CD4-positive, alpha-beta memory T cell (primary cell): ENCODE measurements around the gene IAPP. TPM values are rescaled to one million over a fixed set of nuclear protein-coding genes. Genes with fewer than 3 reads are reported as not detected.
A peak's percentile ranks its signal among the peaks of the same experiment; 100 is the strongest.
"Not testable (repeated sequence)": the region's sequence is repeated elsewhere in the genome, so short reads cannot be mapped to it uniquely, and the experiment has no call there.

ENCODE experiments used
- CTCF ChIA-PET: fragments of 350-600 bp; sonication (Branson Sonifier 250); formaldehyde crosslinking; loops from one replicate; lab custom pipeline; 2021; ENCODE audit warnings: inconsistent platforms; ENCODE audit not compliant: partially characterized antibody; lab: Charles Lee
- POLR2A ChIA-PET: fragments of 350-600 bp; sonication (Branson Sonifier 250); formaldehyde crosslinking; loops from one replicate; lab custom pipeline; 2021; ENCODE audit not compliant: partially characterized antibody; lab: Charles Lee
- DNase-seq, 5 donors: peaks; one replicate each; pipeline versions ENCODE4 v3.0.0 to v3.0.0-alpha.2; 2020 to 2022; ENCODE audit warnings: mixed read lengths in 1 of 5
- H3K27ac ChIP-seq: one replicate; pipeline ENCODE4 v1.7.0; 2013; ENCODE audit warnings: low read depth, low read length
- H3K27me3 ChIP-seq: 2 replicates; pipeline ENCODE4 v1.7.0; 2013; ENCODE audit warnings: mild to moderate bottlenecking, low read length, moderate library complexity; ENCODE audit not compliant: insufficient read depth
- H3K36me3 ChIP-seq: 2 replicates; pipeline ENCODE4 v1.7.0; 2013; ENCODE audit warnings: mild to moderate bottlenecking, low read length, moderate library complexity; ENCODE audit not compliant: insufficient read depth
- H3K4me1 ChIP-seq: 2 replicates; pipeline ENCODE4 v1.7.0; 2013; ENCODE audit warnings: mild to moderate bottlenecking, low read length, moderate library complexity; ENCODE audit not compliant: insufficient read depth
- H3K4me3 ChIP-seq, 2 donors: one replicate each; pipeline ENCODE4 v1.7.0; 2013; ENCODE audit warnings: low read length in 2 of 2, mild to moderate bottlenecking in 1 of 2
- H3K9me3 ChIP-seq, 2 donors: one replicate each; pipeline ENCODE4 v1.7.0; 2013; ENCODE audit warnings: low read length in 2 of 2, control low read depth in 1 of 2; ENCODE audit not compliant: control insufficient read depth in 1 of 2
- H3K27ac Mint-ChIP-seq, 7 donors: one replicate each; pipeline ENCODE4 v1.8.0; 2020 to 2021; ENCODE audit warnings: mixed read lengths in 7 of 7, mild to moderate bottlenecking in 6 of 7, inconsistent platforms in 3 of 7, moderate library complexity in 3 of 7
- H3K27me3 Mint-ChIP-seq, 2 donors: one replicate each; pipeline ENCODE4 v1.8.0; 2020 to 2021; ENCODE audit warnings: mixed read lengths in 2 of 2
- H3K36me3 Mint-ChIP-seq, 2 donors: one replicate each; pipeline ENCODE4 v1.8.0; 2020 to 2021; ENCODE audit warnings: mixed read lengths in 2 of 2, inconsistent platforms in 1 of 2, mild to moderate bottlenecking in 1 of 2
- H3K4me1 Mint-ChIP-seq, 4 donors: one replicate each; pipeline ENCODE4 v1.8.0; 2020 to 2021; ENCODE audit warnings: mixed read lengths in 4 of 4, mild to moderate bottlenecking in 1 of 4
- H3K4me3 Mint-ChIP-seq, 8 donors: one replicate each; pipeline ENCODE4 v1.8.0; 2020 to 2021; ENCODE audit warnings: mixed read lengths in 8 of 8, mild to moderate bottlenecking in 7 of 8, moderate library complexity in 6 of 8, inconsistent platforms in 3 of 8
- H3K9me3 Mint-ChIP-seq, 8 donors: one replicate each; pipeline ENCODE4 v1.8.0; 2020 to 2021; ENCODE audit warnings: mixed read lengths in 8 of 8, mild to moderate bottlenecking in 5 of 8, inconsistent platforms in 3 of 8, moderate library complexity in 1 of 8
- intact Hi-C: fragments of 100-400 bp; cut with micrococcal nuclease; formaldehyde crosslinking; loops from one replicate; pipeline ENCODE4 v1.15.1; 2023
- polyA plus RNA-seq, 2 donors: library from polyadenylated mRNA; unstranded; fragments of 300-500 nt; fragmentation: Illumina TruSeq; gene quantifications; one replicate each; pipeline ENCODE4 v1.2.3, GENCODE V29; 2021
- total RNA-seq, 2 experiments: library from RNA; stranded (reverse); gene quantifications; one replicate each; pipeline ENCODE4 v1.2.3, GENCODE V29; 2021

Gene IAPP
- total and polyA plus RNA-seq, 4 experiments from 2014 or later: not detected

GRCh38 chr12:21379218-21379617 lies 6.5 kb downstream of the IAPP start:
- intact Hi-C loops: no loop called here
- H3K36me3 Mint-ChIP-seq: no peaks in the 10 kb centered on the region
- Histone ChIP-seq H3K27ac (no peak overlapping the region), H3K4me3 (no peak overlapping the region), H3K4me1 (no peaks in the 10 kb centered on the region), H3K36me3 (no peaks in the 10 kb centered on the region), H3K9me3 (no peaks in the 10 kb centered on the region), H3K27me3 (no peaks in the 10 kb centered on the region)
- no peak overlapping the region for H3K27ac Mint-ChIP-seq
- H3K27me3 Mint-ChIP-seq: peaks cover 3 to 11% of the 10 kb centered on the region in 2 donors
- H3K4me1 Mint-ChIP-seq: peaks cover 0 to 2% (median 0%) of the 10 kb centered on the region in 4 donors
- no peak for DNase-seq
- no peaks in the 10 kb centered on the region for H3K9me3 Mint-ChIP-seq
- CTCF ChIA-PET: no interaction called here
- POLR2A ChIA-PET: no interaction called here
- no peak overlapping the region for H3K4me3 Mint-ChIP-seq

DNA sequence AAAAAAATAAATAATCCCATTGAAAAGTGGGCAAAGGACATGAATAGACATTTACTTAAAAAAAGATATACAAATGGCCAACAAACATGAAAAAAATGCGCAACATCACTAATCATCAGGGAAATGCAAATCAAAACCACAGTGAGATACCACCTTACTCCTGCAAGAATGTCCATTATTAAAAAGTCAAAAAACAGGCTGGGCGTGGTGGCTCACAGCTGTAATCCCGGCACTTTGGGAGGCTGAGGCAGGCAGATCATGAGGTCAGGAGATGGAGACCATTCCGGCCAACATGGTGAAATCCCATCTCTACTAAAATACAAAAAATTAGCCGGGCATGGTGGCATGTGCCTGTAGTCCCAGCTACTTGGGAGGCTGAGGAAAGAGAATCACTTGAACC lies 8.6 kb downstream of the IAPP start:
- H3K4me3 Mint-ChIP-seq, intact Hi-C loops, H3K4me3 ChIP-seq, H3K36me3 Mint-ChIP-seq, POLR2A ChIA-PET, CTCF ChIA-PET, H3K9me3 ChIP-seq, H3K27me3 ChIP-seq, H3K27ac ChIP-seq, H3K36me3 ChIP-seq, H3K4me1 ChIP-seq, H3K4me1 Mint-ChIP-seq, H3K9me3 Mint-ChIP-seq, H3K27ac Mint-ChIP-seq: not testable (repeated sequence)
- peak in 1 of 5 donors; percentile 8 for DNase-seq
- H3K27me3 Mint-ChIP-seq: peaks cover 5 to 11% of the 10 kb centered on the region in 2 donors

GRCh38 chr12:21384261-21384660 lies 11.6 kb downstream of the IAPP start:
- H3K36me3 Mint-ChIP-seq: no peaks in the 10 kb centered on the region
- ChIA-PET POLR2A (no interaction called here), CTCF (no interaction called here)
- H3K27me3 ChIP-seq: no peaks in the 10 kb centered on the region
- no peaks in the 10 kb centered on the region for H3K4me1 ChIP-seq
- H3K27me3 Mint-ChIP-seq: peaks cover 4 to 11% of the 10 kb centered on the region in 2 donors
- no peak overlapping the region for H3K4me3 ChIP-seq
- no peaks in the 10 kb centered on the region for H3K9me3 ChIP-seq
- intact Hi-C loops: no loop called here
- no peak for DNase-seq
- no peaks in the 10 kb centered on the region for H3K36me3 ChIP-seq
- H3K4me3 Mint-ChIP-seq: no peak overlapping the region
- H3K4me1 Mint-ChIP-seq: peaks cover 0 to 2% (median 0%) of the 10 kb centered on the region in 4 donors
- H3K27ac ChIP-seq: no peak overlapping the region
- H3K27ac Mint-ChIP-seq: no peak overlapping the region
- H3K9me3 Mint-ChIP-seq: no peaks in the 10 kb centered on the region

GRCh38 chr12:21387174-21387573 lies 14.5 kb downstream of the IAPP start:
- H3K4me1 Mint-ChIP-seq: peaks cover 0 to 2% (median 0%) of the 10 kb centered on the region in 4 donors
- Histone ChIP-seq H3K27ac (no peak overlapping the region), H3K27me3 (no peaks in the 10 kb centered on the region), H3K36me3 (no peaks in the 10 kb centered on the region), H3K4me3 (no peak overlapping the region), H3K9me3 (no peaks in the 10 kb centered on the region), H3K4me1 (no peaks in the 10 kb centered on the region)
- CTCF ChIA-PET: no interaction called here
- H3K9me3 Mint-ChIP-seq: no peaks in the 10 kb centered on the region
- POLR2A ChIA-PET: no interaction called here
- intact Hi-C loops: no loop called here
- DNase-seq: no peak
- H3K4me3 Mint-ChIP-seq: no peak overlapping the region
- H3K27me3 Mint-ChIP-seq: peaks cover 5 to 9% of the 10 kb centered on the region in 2 donors
- H3K27ac Mint-ChIP-seq: no peak overlapping the region
- H3K36me3 Mint-ChIP-seq: no peaks in the 10 kb centered on the region

DNA sequence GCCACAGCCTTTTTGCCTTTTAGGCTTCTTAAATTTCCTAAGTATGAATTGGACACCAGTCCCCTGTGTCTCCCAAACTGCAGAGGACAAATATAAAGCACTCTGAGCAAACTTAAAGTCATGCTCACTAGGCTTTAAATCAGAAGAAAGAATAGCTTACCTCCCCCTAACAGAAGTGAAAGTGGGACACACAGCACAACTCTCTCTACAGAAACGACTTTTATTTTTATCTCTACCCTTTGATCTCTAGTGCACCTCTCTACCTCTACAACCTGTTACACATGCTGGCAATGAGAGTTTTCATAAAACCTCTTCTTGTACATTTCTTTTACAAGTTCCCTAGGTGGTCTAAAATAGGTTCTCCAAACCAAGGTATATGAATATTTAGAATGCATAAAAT lies 19.7 kb downstream of the IAPP start:
- Histone ChIP-seq H3K27me3 (no peaks in the 10 kb centered on the region), H3K9me3 (no peaks in the 10 kb centered on the region), H3K4me1 (no peaks in the 10 kb centered on the region), H3K36me3 (no peaks in the 10 kb centered on the region), H3K4me3 (no peak overlapping the region), H3K27ac (no peak overlapping the region)
- Mint-ChIP-seq H3K4me3 (no peak overlapping the region), H3K27ac (no peak overlapping the region), H3K4me1 (peaks cover 0 to 1% (median 0%) of the 10 kb centered on the region in 4 donors), H3K9me3 (peaks cover 0 to 2% (median 0%) of the 10 kb centered on the region in 8 donors), H3K36me3 (no peaks in the 10 kb centered on the region), H3K27me3 (peaks cover 17 to 24% of the 10 kb centered on the region in 2 donors)
- intact Hi-C loops: no loop called here
- POLR2A ChIA-PET: no interaction called here
- CTCF ChIA-PET: no interaction called here
- no peak for DNase-seq

- H3K4me3 Mint-ChIP-seq, H3K4me1 Mint-ChIP-seq, H3K9me3 Mint-ChIP-seq, H3K27me3 ChIP-seq, POLR2A ChIA-PET, H3K36me3 ChIP-seq, H3K4me1 ChIP-seq, DNase-seq, H3K27ac ChIP-seq, H3K4me3 ChIP-seq, CTCF ChIA-PET, H3K27ac Mint-ChIP-seq, H3K36me3 Mint-ChIP-seq, H3K9me3 ChIP-seq, intact Hi-C loops: not testable (repeated sequence)
- H3K27me3 Mint-ChIP-seq: peaks cover 13 to 22% of the 10 kb centered on the region in 2 donors
Observed at GRCh38 chr12:21394828-21395626, 22.3 kb downstream of the IAPP start.

GRCh38 chr12:21413369-21414277 lies 40.9 kb downstream of the IAPP start:
- Histone ChIP-seq H3K27me3 (peaks cover 5% of the 10 kb centered on the region), H3K4me3 (no peak overlapping the region), H3K9me3 (no peaks in the 10 kb centered on the region), H3K27ac (no peak overlapping the region), H3K36me3 (no peaks in the 10 kb centered on the region), H3K4me1 (no peaks in the 10 kb centered on the region)
- POLR2A ChIA-PET: no interaction called here
- Mint-ChIP-seq H3K27ac (no peak overlapping the region), H3K27me3 (peaks cover 11 to 14% of the 10 kb centered on the region in 2 donors), H3K4me3 (no peak overlapping the region), H3K36me3 (no peaks in the 10 kb centered on the region), H3K9me3 (no peaks in the 10 kb centered on the region), H3K4me1 (no peaks in the 10 kb centered on the region)
- CTCF ChIA-PET: no interaction called here
- no peak for DNase-seq
- intact Hi-C loops: no loop called here
